ENCODE results near the gene MTCL3.

The MTCL3 gene

DNA sequence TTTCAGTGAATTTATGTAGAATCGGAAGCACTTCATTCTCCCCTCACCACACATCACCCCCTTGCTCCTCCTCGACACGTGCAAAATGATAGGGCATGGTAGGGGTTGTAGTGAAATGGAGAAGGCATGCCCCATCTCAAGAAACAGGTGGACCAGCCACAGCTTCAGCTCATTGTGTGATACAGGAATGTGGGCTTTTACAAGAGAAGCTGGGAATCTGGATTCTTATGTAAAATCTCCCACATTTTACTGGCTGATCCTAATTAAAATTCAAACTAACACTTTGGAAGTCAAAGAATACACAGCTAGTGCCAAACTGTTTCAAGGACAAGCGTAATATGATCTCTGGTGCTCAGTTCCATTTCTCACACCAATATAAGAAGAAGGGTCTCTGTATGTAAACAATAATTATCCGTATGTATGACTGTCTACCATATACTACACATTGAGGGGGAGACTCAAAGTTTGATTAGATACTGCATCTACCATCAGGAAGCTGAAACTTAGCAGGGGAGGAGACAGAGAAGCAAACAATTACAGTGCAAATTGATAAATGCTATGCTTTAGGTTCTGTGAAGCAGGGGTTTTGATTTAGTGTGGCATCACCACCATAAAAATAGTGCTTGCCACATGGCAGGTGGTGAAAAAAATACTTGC lies 35.6 kb downstream of the MTCL3 start:
- H2AFZ ChIP-seq (ENCODE audit: low read length) = no peak overlapping the region
- no peaks in the 10 kb centered on the region for H3K9me3 ChIP-seq (ENCODE audit: low read length)
- no peak for TF ChIP-seq JUNB (CRISPR knock-in tag; IDR thresholded peaks at IDR 0.05; ENCODE audit: borderline replicate concordance)
- no peaks in the 10 kb centered on the region for H3K36me3 ChIP-seq (replicated peaks in 1 of 2; ENCODE audit: control insufficient read depth in 1 of 2, insufficient read depth in 2 of 2, low read length in 2 of 2)
- peaks cover 20% of the 10 kb centered on the region for H3K4me1 ChIP-seq (ENCODE audit: insufficient read depth, low read length)
- intact Hi-C loops (cut with micrococcal nuclease; ENCODE audit: unreplicated experiment) (loop anchor here (2.0 kb wide), 1 partner anchor 33 kb away; no protein-coding TSS in a partner anchor), in situ Hi-C loops (cut with HindIII; ENCODE audit: extremely low pct_ligation_motif_present, low pct_unique_long_range_greater_than_20kb) (no loop called here)
- no TSS peak for BruUV-seq (replicated peaks)
- ChIA-PET POLR2A (no interaction called here), CTCF (ENCODE audit: low intra/inter-chr PET ratio, low total read pairs) (no interaction called here)
- 0 out of 6 replicates have a peak overlapping the region, but pooled peaks of 1 of the 3 experiments have one; percentile 6 for H3K4me3 ChIP-seq (replicated peaks in 1 of 3; ENCODE audit: insufficient read depth in 1 of 3, low read depth in 2 of 3, low read length in 3 of 3)
- FAIRE-seq (no peak), DNase-seq (ENCODE audit: low spot score) (no peak), ATAC-seq (no peak)
- no peaks in the 10 kb centered on the region for H3K79me2 ChIP-seq (ENCODE audit: insufficient read depth, low read length)
- H3K27me3 ChIP-seq (ENCODE audit: control insufficient read depth in 1 of 2, insufficient read depth in 2 of 2, low read length in 2 of 2) = no peaks in the 10 kb centered on the region
- peak overlapping the region; percentile 30 for H3K4me2 ChIP-seq (ENCODE audit: low read depth, low read length)
- no peak overlapping the region for H3K9ac ChIP-seq (ENCODE audit: insufficient read depth, low read depth, low read length)
- WGBS (ENCODE audit: low lambda C conversion rate) = 35% methylated on average over 5 of the region's 5 CpGs
- no peaks in the 10 kb centered on the region for H4K20me1 ChIP-seq (ENCODE audit: insufficient read depth, low read length)
- H3K27ac ChIP-seq (ENCODE audit: extremely low read length, insufficient read depth, low read length) = no peak overlapping the region

DNA sequence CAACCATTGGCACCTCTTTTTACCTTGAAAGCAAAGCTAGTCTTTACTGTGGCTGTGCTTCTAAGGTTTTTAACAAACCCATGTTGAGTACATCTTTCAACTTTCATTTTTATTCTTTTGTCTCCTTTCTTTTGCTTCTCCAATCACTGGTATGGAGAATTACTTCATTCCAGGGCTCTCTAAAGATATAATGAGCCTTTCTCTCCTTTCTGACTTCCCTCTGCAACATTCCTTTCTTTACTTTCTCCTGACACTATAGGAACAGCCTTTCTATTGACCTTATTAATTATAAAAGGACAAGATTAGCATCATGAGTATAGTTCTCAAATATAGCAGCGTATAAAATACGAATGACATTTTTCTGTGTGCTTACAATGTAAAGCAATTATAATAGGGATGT lies 36.8 kb downstream of the MTCL3 start:
- Histone ChIP-seq H4K20me1 (ENCODE audit: insufficient read depth, low read length) (no peaks in the 10 kb centered on the region), H3K4me2 (ENCODE audit: low read depth, low read length) (no peak overlapping the region), H3K79me2 (ENCODE audit: insufficient read depth, low read length) (no peaks in the 10 kb centered on the region), H3K36me3 (replicated peaks in 1 of 2; ENCODE audit: control insufficient read depth in 1 of 2, insufficient read depth in 2 of 2, low read length in 2 of 2) (no peaks in the 10 kb centered on the region), H3K9ac (ENCODE audit: insufficient read depth, low read depth, low read length) (no peak overlapping the region), H3K9me3 (ENCODE audit: low read length) (no peaks in the 10 kb centered on the region), H3K27me3 (ENCODE audit: control insufficient read depth in 1 of 2, insufficient read depth in 2 of 2, low read length in 2 of 2) (no peaks in the 10 kb centered on the region), H3K4me1 (ENCODE audit: insufficient read depth, low read length) (peaks cover 20% of the 10 kb centered on the region), H2AFZ (ENCODE audit: low read length) (no peak overlapping the region), H3K27ac (ENCODE audit: extremely low read length, insufficient read depth, low read length) (no peak overlapping the region), H3K4me3 (replicated peaks in 1 of 3; ENCODE audit: insufficient read depth in 1 of 3, low read depth in 2 of 3, low read length in 3 of 3) (no peak overlapping the region)
- WGBS (ENCODE audit: low lambda C conversion rate) = 57% methylated on average over 2 of the region's 2 CpGs
- BruUV-seq (replicated peaks) = no TSS peak
- TF ChIP-seq, protein P1, sequence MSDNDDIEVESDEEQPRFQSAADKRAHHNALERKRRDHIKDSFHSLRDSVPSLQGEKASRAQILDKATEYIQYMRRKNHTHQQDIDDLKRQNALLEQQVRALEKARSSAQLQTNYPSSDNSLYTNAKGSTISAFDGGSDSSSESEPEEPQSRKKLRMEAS (IDR thresholded peaks at IDR 0.05) = no peak
- no peak for TF ChIP-seq RFXAP (CRISPR knock-in tag; IDR thresholded peaks at IDR 0.05; ENCODE audit: borderline replicate concordance)
- no peak for TF ChIP-seq ARHGAP35 (CRISPR knock-in tag; IDR thresholded peaks at IDR 0.05; ENCODE audit: borderline replicate concordance)
- no peak for TF ChIP-seq EED (CRISPR knock-in tag; IDR thresholded peaks at IDR 0.05)
- no peak for TF ChIP-seq RARA (CRISPR knock-in tag; IDR thresholded peaks at IDR 0.05)
- TF ChIP-seq NFIC (IDR thresholded peaks at IDR 0.05; ENCODE audit: low read length) = no peak
- no peak for TF ChIP-seq ZBTB38 (CRISPR knock-in tag; IDR thresholded peaks at IDR 0.05)
- TF ChIP-seq SIX4 (CRISPR knock-in tag; IDR thresholded peaks at IDR 0.05) = no peak
- TF ChIP-seq SALL1 (CRISPR knock-in tag; IDR thresholded peaks at IDR 0.05) = no peak
- TF ChIP-seq, protein P2, sequence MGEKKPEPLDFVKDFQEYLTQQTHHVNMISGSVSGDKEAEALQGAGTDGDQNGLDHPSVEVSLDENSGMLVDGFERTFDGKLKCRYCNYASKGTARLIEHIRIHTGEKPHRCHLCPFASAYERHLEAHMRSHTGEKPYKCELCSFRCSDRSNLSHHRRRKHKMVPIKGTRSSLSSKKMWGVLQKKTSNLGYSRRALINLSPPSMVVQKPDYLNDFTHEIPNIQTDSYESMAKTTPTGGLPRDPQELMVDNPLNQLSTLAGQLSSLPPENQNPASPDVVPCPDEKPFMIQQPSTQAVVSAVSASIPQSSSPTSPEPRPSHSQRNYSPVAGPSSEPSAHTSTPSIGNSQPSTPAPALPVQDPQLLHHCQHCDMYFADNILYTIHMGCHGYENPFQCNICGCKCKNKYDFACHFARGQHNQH (CRISPR knock-in tag; IDR thresholded peaks at IDR 0.05) = no peak
- TF ChIP-seq ZNF703 (CRISPR knock-in tag; IDR thresholded peaks at IDR 0.05; ENCODE audit: borderline replicate concordance) = no peak
- no peak for TF ChIP-seq BORCS8-MEF2B (CRISPR knock-in tag; IDR thresholded peaks at IDR 0.05)
- TF ChIP-seq, protein P3, sequence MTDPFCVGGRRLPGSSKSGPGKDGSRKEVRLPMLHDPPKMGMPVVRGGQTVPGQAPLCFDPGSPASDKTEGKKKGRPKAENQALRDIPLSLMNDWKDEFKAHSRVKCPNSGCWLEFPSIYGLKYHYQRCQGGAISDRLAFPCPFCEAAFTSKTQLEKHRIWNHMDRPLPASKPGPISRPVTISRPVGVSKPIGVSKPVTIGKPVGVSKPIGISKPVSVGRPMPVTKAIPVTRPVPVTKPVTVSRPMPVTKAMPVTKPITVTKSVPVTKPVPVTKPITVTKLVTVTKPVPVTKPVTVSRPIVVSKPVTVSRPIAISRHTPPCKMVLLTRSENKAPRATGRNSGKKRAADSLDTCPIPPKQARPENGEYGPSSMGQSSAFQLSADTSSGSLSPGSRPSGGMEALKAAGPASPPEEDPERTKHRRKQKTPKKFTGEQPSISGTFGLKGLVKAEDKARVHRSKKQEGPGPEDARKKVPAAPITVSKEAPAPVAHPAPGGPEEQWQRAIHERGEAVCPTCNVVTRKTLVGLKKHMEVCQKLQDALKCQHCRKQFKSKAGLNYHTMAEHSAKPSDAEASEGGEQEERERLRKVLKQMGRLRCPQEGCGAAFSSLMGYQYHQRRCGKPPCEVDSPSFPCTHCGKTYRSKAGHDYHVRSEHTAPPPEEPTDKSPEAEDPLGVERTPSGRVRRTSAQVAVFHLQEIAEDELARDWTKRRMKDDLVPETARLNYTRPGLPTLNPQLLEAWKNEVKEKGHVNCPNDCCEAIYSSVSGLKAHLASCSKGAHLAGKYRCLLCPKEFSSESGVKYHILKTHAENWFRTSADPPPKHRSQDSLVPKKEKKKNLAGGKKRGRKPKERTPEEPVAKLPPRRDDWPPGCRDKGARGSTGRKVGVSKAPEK (CRISPR knock-in tag; IDR thresholded peaks at IDR 0.05; ENCODE audit: borderline replicate concordance) = no peak
- no peak for TF ChIP-seq EHMT2 (IDR thresholded peaks at IDR 0.05; ENCODE audit: borderline replicate concordance, low read depth, low read length)
- ChIA-PET POLR2A (no interaction called here), CTCF (ENCODE audit: low intra/inter-chr PET ratio, low total read pairs) (no interaction called here)
- ATAC-seq (no peak), FAIRE-seq (no peak), DNase-seq (ENCODE audit: low spot score) (no peak)
- in situ Hi-C loops (cut with HindIII; ENCODE audit: extremely low pct_ligation_motif_present, low pct_unique_long_range_greater_than_20kb) = no loop called here
- intact Hi-C loops (cut with micrococcal nuclease; ENCODE audit: unreplicated experiment) = no loop called here

All from HepG2 (cell line).